IgD-negative memory B cell (primary cell): Measurements from ENCODE around the gene TAF3. TPM values are rescaled to one million over a fixed set of nuclear protein-coding genes. Genes with fewer than 3 reads are reported as not detected.

Experiments
- H3K27ac Mint-ChIP-seq, 3 donors: one replicate each; pipeline ENCODE4 v1.8.0; 2020 to 2022; ENCODE audit warnings: mild to moderate bottlenecking in 3 of 3, mixed read lengths in 3 of 3, moderate library complexity in 1 of 3
- H3K27me3 Mint-ChIP-seq: one replicate; pipeline ENCODE4 v1.8.0; 2021; ENCODE audit warnings: mixed read lengths
- H3K36me3 Mint-ChIP-seq: one replicate; pipeline ENCODE4 v1.8.0; 2020; ENCODE audit warnings: mild to moderate bottlenecking, mixed read lengths
- H3K4me1 Mint-ChIP-seq, 3 donors: one replicate each; pipeline ENCODE4 v1.8.0; 2020 to 2022; ENCODE audit warnings: mixed read lengths in 3 of 3, mild to moderate bottlenecking in 1 of 3
- H3K4me3 Mint-ChIP-seq, 4 donors: one replicate each; pipeline ENCODE4 v1.8.0; 2020 to 2022; ENCODE audit warnings: mild to moderate bottlenecking in 4 of 4, mixed read lengths in 4 of 4, moderate library complexity in 3 of 4
- H3K9me3 Mint-ChIP-seq, 3 donors: one replicate each; pipeline ENCODE4 v1.8.0; 2020 to 2021; ENCODE audit warnings: mixed read lengths in 3 of 3, mild to moderate bottlenecking in 1 of 3
- polyA plus RNA-seq: library from polyadenylated mRNA; unstranded; fragments of 300-500 nt; fragmentation: Illumina TruSeq; gene quantifications from one replicate; pipeline ENCODE4 v1.2.3, GENCODE V29; 2021

TAF3 gene
- polyA plus RNA-seq, 1 donor from 2014 or later: 16.2 TPM

GRCh38 chr10:8047452-8048280 is 229.4 kb downstream of the TAF3 start:
- peak overlapping the region in 1 of 3 donors; percentile 89 for H3K27ac Mint-ChIP-seq
- H3K9me3 Mint-ChIP-seq: peaks cover 0 to 7% (median 0%) of the 10 kb centered on the region in 3 donors
- H3K4me3 Mint-ChIP-seq: peak overlapping the region in 2 of 4 donors; percentile 4 to 65
- H3K4me1 Mint-ChIP-seq: peaks cover 20 to 35% (median 25%) of the 10 kb centered on the region in 3 donors
- peaks cover 3% of the 10 kb centered on the region for H3K36me3 Mint-ChIP-seq
- peaks cover 69% of the 10 kb centered on the region for H3K27me3 Mint-ChIP-seq

- Mint-ChIP-seq H3K9me3 (peaks cover 0 to 9% (median 0%) of the 10 kb centered on the region in 3 donors), H3K36me3 (peaks cover 3% of the 10 kb centered on the region), H3K4me1 (peaks cover 21 to 39% (median 27%) of the 10 kb centered on the region in 3 donors), H3K27me3 (peaks cover 70% of the 10 kb centered on the region), H3K4me3 (peak overlapping the region in 2 of 4 donors; percentile 39 to 45), H3K27ac (peak overlapping the region in 2 of 3 donors; percentile 35 to 89)
These were observed 230.1 kb downstream of the TAF3 start for GRCh38 chr10:8048281-8049008.

- Mint-ChIP-seq H3K27ac (peak overlapping the region in 2 of 3 donors; percentile 35 to 89), H3K4me3 (peak overlapping the region in 3 of 4 donors; percentile 25 to 83 (median 63)), H3K9me3 (peaks cover 0 to 11% (median 0%) of the 10 kb centered on the region in 3 donors), H3K36me3 (peaks cover 2% of the 10 kb centered on the region), H3K4me1 (peaks cover 24 to 40% (median 29%) of the 10 kb centered on the region in 3 donors), H3K27me3 (peaks cover 67% of the 10 kb centered on the region)
These were observed 230.9 kb downstream of the TAF3 start for GRCh38 chr10:8049045-8049864.

- peaks cover 0 to 11% (median 0%) of the 10 kb centered on the region in 3 donors for H3K9me3 Mint-ChIP-seq
- H3K27me3 Mint-ChIP-seq: peaks cover 64% of the 10 kb centered on the region
- H3K27ac Mint-ChIP-seq: no peak overlapping the region
- H3K4me3 Mint-ChIP-seq: peak overlapping the region in 3 of 4 donors; percentile 47 to 83 (median 50)
- H3K4me1 Mint-ChIP-seq: peaks cover 24 to 39% (median 25%) of the 10 kb centered on the region in 3 donors
- H3K36me3 Mint-ChIP-seq: peaks cover 2% of the 10 kb centered on the region
These were observed 231.7 kb downstream of the TAF3 start for GRCh38 chr10:8049865-8050555.

- Mint-ChIP-seq H3K4me1 (peaks cover 20 to 35% (median 23%) of the 10 kb centered on the region in 3 donors), H3K4me3 (peak overlapping the region in 3 of 4 donors; percentile 47 to 83 (median 74)), H3K27ac (no peak overlapping the region), H3K27me3 (peaks cover 62% of the 10 kb centered on the region), H3K9me3 (peaks cover 0 to 11% (median 0%) of the 10 kb centered on the region in 3 donors), H3K36me3 (peaks cover 2% of the 10 kb centered on the region)
These were observed 232.3 kb downstream of the TAF3 start for GRCh38 chr10:8050556-8051108.

- no peak overlapping the region for H3K4me3 Mint-ChIP-seq
- H3K36me3 Mint-ChIP-seq: peaks cover 2% of the 10 kb centered on the region
- H3K9me3 Mint-ChIP-seq: peaks cover 0 to 11% (median 0%) of the 10 kb centered on the region in 3 donors
- peaks cover 57% of the 10 kb centered on the region for H3K27me3 Mint-ChIP-seq
- no peak overlapping the region for H3K27ac Mint-ChIP-seq
- H3K4me1 Mint-ChIP-seq: peaks cover 14 to 33% (median 17%) of the 10 kb centered on the region in 3 donors
These were observed 233.0 kb downstream of the TAF3 start for GRCh38 chr10:8051109-8051821.

GRCh38 chr10:8051851-8052257 is 233.5 kb downstream of the TAF3 start:
- Mint-ChIP-seq H3K27ac (peak overlapping the region in 2 of 3 donors; percentile 93 to 95), H3K4me1 (peaks cover 15 to 39% (median 16%) of the 10 kb centered on the region in 3 donors), H3K9me3 (peaks cover 0 to 13% (median 0%) of the 10 kb centered on the region in 3 donors), H3K4me3 (peak overlapping the region in 3 of 4 donors; percentile 49 to 92 (median 60)), H3K36me3 (peaks cover 2% of the 10 kb centered on the region), H3K27me3 (peaks cover 57% of the 10 kb centered on the region)

GRCh38 chr10:8052341-8052955 is 234.1 kb downstream of the TAF3 start:
- Mint-ChIP-seq H3K27me3 (peaks cover 56% of the 10 kb centered on the region), H3K36me3 (peaks cover 2% of the 10 kb centered on the region), H3K27ac (peak overlapping the region; percentile 41 to 95 (median 93)), H3K4me1 (peaks cover 18 to 41% (median 21%) of the 10 kb centered on the region in 3 donors), H3K9me3 (peaks cover 0 to 13% (median 0%) of the 10 kb centered on the region in 3 donors), H3K4me3 (peak overlapping the region in 3 of 4 donors; percentile 55 to 92 (median 60))

- peak overlapping the region in 3 of 4 donors; percentile 8 to 92 (median 55) for H3K4me3 Mint-ChIP-seq
These were observed 234.7 kb downstream of the TAF3 start for GRCh38 chr10:8052956-8053445.

GRCh38 chr10:8053446-8054243 is 235.3 kb downstream of the TAF3 start:
- H3K4me1 Mint-ChIP-seq: peaks cover 19 to 40% (median 21%) of the 10 kb centered on the region in 3 donors
- peak overlapping the region; percentile 81 to 92 (median 90) for H3K4me3 Mint-ChIP-seq
- peak overlapping the region; percentile 90 to 95 (median 93) for H3K27ac Mint-ChIP-seq
- H3K36me3 Mint-ChIP-seq: no peaks in the 10 kb centered on the region
- H3K9me3 Mint-ChIP-seq: peaks cover 0 to 14% (median 0%) of the 10 kb centered on the region in 3 donors
- H3K27me3 Mint-ChIP-seq: peaks cover 47% of the 10 kb centered on the region

More at GRCh38 chr10:8052956-8053445, 234.7 kb downstream of the TAF3 start:
- Mint-ChIP-seq H3K9me3 (peaks cover 0 to 14% (median 0%) of the 10 kb centered on the region in 3 donors), H3K27me3 (peaks cover 51% of the 10 kb centered on the region), H3K4me1 (peaks cover 18 to 40% (median 21%) of the 10 kb centered on the region in 3 donors), H3K36me3 (no peaks in the 10 kb centered on the region), H3K27ac (peak overlapping the region; percentile 86 to 95 (median 93))

- peaks cover 46% of the 10 kb centered on the region for H3K27me3 Mint-ChIP-seq
- H3K4me3 Mint-ChIP-seq: peak overlapping the region; percentile 81 to 90 (median 88)
- peak overlapping the region; percentile 90 to 95 (median 93) for H3K27ac Mint-ChIP-seq
- peaks cover 19 to 35% (median 20%) of the 10 kb centered on the region in 3 donors for H3K4me1 Mint-ChIP-seq
- peaks cover 0 to 14% (median 0%) of the 10 kb centered on the region in 3 donors for H3K9me3 Mint-ChIP-seq
- no peaks in the 10 kb centered on the region for H3K36me3 Mint-ChIP-seq
These were observed 235.9 kb downstream of the TAF3 start for GRCh38 chr10:8054244-8054493.
